GM18873 (cell line): Measurements from ENCODE around the gene GNG4.

Experiments
- ATAC-seq: cut with Tn5 transposase; IDR thresholded peaks from one replicate; pipeline ENCODE4 v1.9.1; 2021; ENCODE audit warnings: mild to moderate bottlenecking, moderate library complexity, moderate number of reproducible peaks; ENCODE audit not compliant: unreplicated experiment, low FRiP score

Gene GNG4

DNA sequence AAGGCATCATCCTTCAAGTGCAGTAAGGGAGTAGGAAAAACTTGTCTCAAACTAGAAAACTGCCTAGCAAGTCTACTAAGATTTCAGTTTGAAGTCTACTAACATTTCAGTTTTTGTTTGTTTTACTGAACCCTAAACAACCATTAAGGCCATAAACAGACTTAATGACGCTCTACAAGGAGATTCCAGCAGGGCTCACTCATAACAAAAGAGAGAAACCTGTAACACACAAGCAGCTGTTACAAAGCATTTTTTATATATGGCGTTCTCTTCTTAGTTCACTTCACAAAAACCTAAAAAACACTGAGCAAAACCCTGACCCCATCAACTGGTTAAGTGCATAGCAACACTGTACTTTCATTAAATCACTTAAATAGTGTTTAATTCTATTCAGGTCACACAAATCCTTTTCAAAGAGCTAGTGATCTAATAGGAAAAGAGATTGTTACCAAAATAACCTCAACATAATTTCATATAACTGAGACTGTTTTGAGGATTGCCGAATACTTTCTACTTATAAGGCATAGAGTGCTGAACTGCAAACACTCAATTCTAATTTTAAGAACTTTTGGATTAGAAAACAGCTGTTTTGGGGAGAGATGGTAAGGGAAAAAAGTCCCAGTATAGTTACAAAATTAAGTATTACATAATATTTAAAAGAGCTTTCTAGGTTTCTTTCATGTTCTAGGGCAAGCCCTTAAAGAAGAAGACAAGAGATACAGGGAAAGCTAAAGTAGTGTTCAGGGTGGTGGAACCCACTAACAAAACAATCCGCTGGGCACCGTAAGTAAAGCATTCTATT, 146.8 kb downstream of the GNG4 start:
- no peak for ATAC-seq

GRCh38 chr1:235500971-235501540, 148.5 kb downstream of the GNG4 start:
- no peak for ATAC-seq
